Panc1 (cell line): Measurements from ENCODE around the gene CNKSR2. TPM values are rescaled to one million over a fixed set of nuclear protein-coding genes. Genes with fewer than 3 reads are reported as not detected.
"Not testable (repeated sequence)": the region's sequence is repeated elsewhere in the genome, so short reads cannot be mapped to it uniquely, and the experiment has no call there.

Source experiments
- ATAC-seq: fragments of 200-7000 bp; cut with Tn5 transposase; 2 replicates; pipeline ENCODE4 v1.9.1; 2020; ENCODE audit warnings: mild to moderate bottlenecking, moderate library complexity
- BruUV-seq: library from RNA; stranded (reverse); fragments of 400-500 nt; replicated peaks from 2 replicates; lab custom pipeline; 2021; lab: Mats Ljungman, UMichigan
- CTCF ChIA-PET: fragments of 300-600 bp; sonication (Branson Sonifier 250); formaldehyde crosslinking; loops from one replicate; lab custom pipeline; 2022; ENCODE audit warnings: antibody characterized with exemption; lab: Charles Lee
- POLR2A ChIA-PET: fragments of 300-600 bp; sonication (Branson Sonifier 250); formaldehyde crosslinking; loops from one replicate; lab custom pipeline; 2022; ENCODE audit warnings: antibody characterized with exemption; lab: Charles Lee
- DNase-seq: peaks from one replicate; pipeline ENCODE4 v3.0.0-alpha.2; 2010; ENCODE audit warnings: low read depth, low spot score
- H3K27ac ChIP-seq: 2 replicates; pipeline ENCODE4 v1.5.1; 2011; ENCODE audit warnings: mild to moderate bottlenecking, low read length, inconsistent platforms
- H3K27me3 ChIP-seq: fragments of 200-500 bp; sonication (Bioruptor generic); 2 replicates; pipeline ENCODE4 v1.6.0; 2014; ENCODE audit warnings: low read length, inconsistent platforms; ENCODE audit not compliant: control insufficient read depth, insufficient read depth
- H3K36me3 ChIP-seq: fragments of 200-500 bp; sonication (Bioruptor generic); 2 replicates; pipeline ENCODE4 v1.5.1; 2014; ENCODE audit warnings: inconsistent platforms, mild to moderate bottlenecking, low read length, moderate library complexity; ENCODE audit not compliant: control insufficient read depth, insufficient read depth
- H3K4me1 ChIP-seq: 2 replicates; pipeline ENCODE4 v1.5.1; 2011; ENCODE audit warnings: inconsistent platforms, mild to moderate bottlenecking, low read length, moderate library complexity; ENCODE audit not compliant: control insufficient read depth, insufficient read depth
- H3K4me3 ChIP-seq, 2 experiments: 2 replicates each; pipeline ENCODE4 v1.5.1; 2011 to 2012; ENCODE audit warnings: low read depth in 2 of 2, low read length in 2 of 2, mild to moderate bottlenecking in 2 of 2, inconsistent platforms in 1 of 2, moderate library complexity in 1 of 2
- H3K9me3 ChIP-seq: fragments of 200-500 bp; sonication (Bioruptor generic); 2 replicates; pipeline ENCODE4 v1.5.1; 2014; ENCODE audit warnings: low read depth, mild to moderate bottlenecking, inconsistent platforms, low read length, moderate library complexity; ENCODE audit not compliant: control insufficient read depth, insufficient read depth
- CTCF ChIP-seq: fragments of 450-650 bp; IDR thresholded peaks from 2 replicates; pipeline ENCODE4 v1.5.1; 2017; ENCODE audit warnings: mild to moderate bottlenecking
- POLR2AphosphoS5 ChIP-seq: IDR thresholded peaks from 2 replicates; pipeline ENCODE4 v1.6.1; 2012; ENCODE audit warnings: mild to moderate bottlenecking, low read depth, low read length, moderate library complexity
- REST ChIP-seq, 2 experiments: IDR thresholded peaks; 2 replicates each; pipeline ENCODE4 v1.6.1; 2011 to 2012; ENCODE audit warnings: low read depth in 2 of 2, control low read depth in 1 of 2, low read length in 1 of 2, mild to moderate bottlenecking in 1 of 2, moderate library complexity in 1 of 2; ENCODE audit not compliant: insufficient read depth in 1 of 2
- SIN3A ChIP-seq: IDR thresholded peaks from 2 replicates; pipeline ENCODE4 v1.6.1; 2012; ENCODE audit warnings: low read depth, mild to moderate bottlenecking, low read length, moderate library complexity, borderline replicate concordance; ENCODE audit not compliant: insufficient read depth
- TCF7L2 ChIP-seq: IDR thresholded peaks from 2 replicates; pipeline ENCODE4 v1.6.1; 2011; ENCODE audit warnings: mild to moderate bottlenecking, low read depth, low read length, inconsistent platforms
- in situ Hi-C: cut with HindIII; loops from 2 replicates; pipeline ENCODE4 v1.10.0; 2016; ENCODE audit warnings: low sequenced_read_pairs, low pct_unique_long_range_greater_than_20kb
- intact Hi-C: fragments of 100-400 bp; cut with micrococcal nuclease; formaldehyde crosslinking; loops from one replicate; pipeline ENCODE4 v1.10.0; 2022; ENCODE audit not compliant: unreplicated experiment
- total RNA-seq: library from RNA; stranded (reverse); gene quantifications from one replicate; pipeline ENCODE4 v1.2.1, GENCODE V29; 2021; ENCODE audit not compliant: unreplicated experiment

CNKSR2 gene
- total RNA-seq, 1 experiment from 2014 or later = not detected

GRCh38 chrX:21529771-21530170, 155.6 kb downstream of the CNKSR2 start:
- POLR2A ChIA-PET = no interaction called here
- Histone ChIP-seq H3K4me1 (no peaks in the 10 kb centered on the region), H3K27ac (no peak overlapping the region), H3K4me3 (no peak overlapping the region), H3K9me3 (no peaks in the 10 kb centered on the region), H3K36me3 (no peaks in the 10 kb centered on the region), H3K27me3 (no peaks in the 10 kb centered on the region)
- no TSS peak for BruUV-seq
- intact Hi-C loops = no loop called here
- CTCF ChIA-PET = no interaction called here
- TF ChIP-seq SIN3A (no peak), REST (IDR thresholded peaks at IDR 0.05; ENCODE audit: insufficient read depth in 1 of 2, low read depth in 2 of 2, low read length in 1 of 2) (no peak), POLR2AphosphoS5 (no peak), TCF7L2 (no peak), CTCF (no peak)
- no peak for DNase-seq
- no peak for ATAC-seq
- in situ Hi-C loops = no loop called here

- H3K4me1 ChIP-seq, BruUV-seq, H3K9me3 ChIP-seq, intact Hi-C loops, ATAC-seq, H3K4me3 ChIP-seq, in situ Hi-C loops, POLR2A ChIA-PET, H3K27me3 ChIP-seq, CTCF ChIA-PET, H3K27ac ChIP-seq, DNase-seq, H3K36me3 ChIP-seq: not testable (repeated sequence)
These were observed 170.4 kb downstream of the CNKSR2 start for GRCh38 chrX:21544642-21545041.

GRCh38 chrX:21559417-21559816, 185.2 kb downstream of the CNKSR2 start:
- no peak overlapping the region for H3K27ac ChIP-seq
- no peaks in the 10 kb centered on the region for H3K27me3 ChIP-seq
- intact Hi-C loops = no loop called here
- H3K9me3 ChIP-seq = no peaks in the 10 kb centered on the region
- in situ Hi-C loops = no loop called here
- no peak for ATAC-seq
- H3K4me1 ChIP-seq = no peaks in the 10 kb centered on the region
- TF ChIP-seq TCF7L2 = no peak
- no peak for TF ChIP-seq SIN3A
- TF ChIP-seq CTCF = no peak
- TF ChIP-seq POLR2AphosphoS5 = no peak
- TF ChIP-seq REST (IDR thresholded peaks at IDR 0.05; ENCODE audit: insufficient read depth in 1 of 2, low read depth in 2 of 2, low read length in 1 of 2) = no peak
- ChIA-PET POLR2A (no interaction called here), CTCF (no interaction called here)
- DNase-seq = no peak
- BruUV-seq = no TSS peak
- no peak overlapping the region for H3K4me3 ChIP-seq
- no peaks in the 10 kb centered on the region for H3K36me3 ChIP-seq
